ENCODE results near the gene TAF9.

Gene TAF9

DNA sequence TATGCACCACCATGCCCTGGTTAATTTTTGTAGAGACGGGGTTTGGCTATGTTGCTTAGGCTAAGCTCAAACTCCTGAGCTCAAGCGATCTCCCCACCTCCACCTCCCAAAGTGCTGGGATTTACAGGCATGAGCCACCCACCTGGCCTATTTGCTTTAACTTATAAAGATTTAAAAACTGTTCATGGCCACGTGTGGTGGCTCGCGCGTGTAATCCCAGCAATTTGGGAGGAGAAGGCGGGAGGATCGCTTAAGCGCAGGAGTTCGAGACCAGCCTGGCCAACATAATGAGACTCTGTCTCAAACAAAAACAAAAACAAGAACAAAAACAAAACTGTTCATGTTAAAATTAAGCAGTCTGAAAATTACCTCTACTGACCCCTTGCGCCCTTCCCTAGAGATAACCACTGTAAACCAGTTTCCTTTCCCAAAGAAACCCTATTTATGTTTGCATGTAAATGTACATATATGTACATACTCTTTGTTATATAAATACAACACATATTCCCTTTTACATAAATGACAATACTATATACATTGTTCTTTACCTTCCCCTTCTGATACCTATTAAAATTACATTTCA, 1.5 kb downstream of the TAF9 start:
- Histone ChIP-seq H3K79me2 (ENCODE audit: insufficient read depth, low read depth) (peaks cover 83% of the 10 kb centered on the region), H4K20me1 (ENCODE audit: insufficient read depth) (no peaks in the 10 kb centered on the region), H2AFZ (ENCODE audit: low read depth) (no peak overlapping the region), H3K4me1 (ENCODE audit: low read depth, poor library complexity, severe bottlenecking) (peaks cover 26% of the 10 kb centered on the region), H3K27me3 (ENCODE audit: insufficient read depth, low read depth) (no peaks in the 10 kb centered on the region), H3K36me3 (ENCODE audit: insufficient read depth) (peaks cover 6% of the 10 kb centered on the region; the same call in 1 of the 2 replicates), H3K4me2 (peak overlapping the region; percentile 85), H3K4me3 (IDR thresholded peaks at IDR 0.05; ENCODE audit: insufficient read depth, low read depth, low read length) (no peak overlapping the region), H3K27ac (no peak overlapping the region), H3K9ac (peak overlapping the region; percentile 98; the same call in 1 of the 2 replicates)
- TF ChIP-seq, protein P1, sequence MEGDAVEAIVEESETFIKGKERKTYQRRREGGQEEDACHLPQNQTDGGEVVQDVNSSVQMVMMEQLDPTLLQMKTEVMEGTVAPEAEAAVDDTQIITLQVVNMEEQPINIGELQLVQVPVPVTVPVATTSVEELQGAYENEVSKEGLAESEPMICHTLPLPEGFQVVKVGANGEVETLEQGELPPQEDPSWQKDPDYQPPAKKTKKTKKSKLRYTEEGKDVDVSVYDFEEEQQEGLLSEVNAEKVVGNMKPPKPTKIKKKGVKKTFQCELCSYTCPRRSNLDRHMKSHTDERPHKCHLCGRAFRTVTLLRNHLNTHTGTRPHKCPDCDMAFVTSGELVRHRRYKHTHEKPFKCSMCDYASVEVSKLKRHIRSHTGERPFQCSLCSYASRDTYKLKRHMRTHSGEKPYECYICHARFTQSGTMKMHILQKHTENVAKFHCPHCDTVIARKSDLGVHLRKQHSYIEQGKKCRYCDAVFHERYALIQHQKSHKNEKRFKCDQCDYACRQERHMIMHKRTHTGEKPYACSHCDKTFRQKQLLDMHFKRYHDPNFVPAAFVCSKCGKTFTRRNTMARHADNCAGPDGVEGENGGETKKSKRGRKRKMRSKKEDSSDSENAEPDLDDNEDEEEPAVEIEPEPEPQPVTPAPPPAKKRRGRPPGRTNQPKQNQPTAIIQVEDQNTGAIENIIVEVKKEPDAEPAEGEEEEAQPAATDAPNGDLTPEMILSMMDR (conservative IDR thresholded peaks at IDR 0.05; ENCODE audit: low read depth, low read length): no peak

DNA sequence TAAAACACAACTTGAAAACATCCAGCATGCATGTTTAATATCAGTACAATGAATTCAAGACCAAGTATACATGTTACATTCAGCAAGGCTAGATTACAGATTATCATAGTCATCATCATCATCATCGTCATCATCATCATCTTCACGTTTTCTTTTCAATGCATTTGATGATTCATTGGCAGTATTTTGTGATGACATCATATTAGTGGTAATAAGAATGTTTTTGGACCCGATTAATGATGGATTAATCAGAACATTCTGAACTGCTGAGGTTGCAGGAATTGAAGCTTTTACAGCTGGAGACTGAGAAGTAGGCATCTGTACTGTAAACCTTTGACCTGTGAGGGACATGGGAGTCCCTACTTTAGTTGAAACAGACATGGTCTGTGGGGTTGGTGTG, 4.5 kb downstream of the TAF9 start:
- H4K20me1 ChIP-seq (ENCODE audit: insufficient read depth): no peaks in the 10 kb centered on the region
- no peak overlapping the region for H3K9ac ChIP-seq
- H3K4me3 ChIP-seq (IDR thresholded peaks at IDR 0.05; ENCODE audit: insufficient read depth, low read depth, low read length): no peak overlapping the region
- H3K36me3 ChIP-seq (ENCODE audit: insufficient read depth): peaks cover 6% of the 10 kb centered on the region; the same call in 1 of the 2 replicates
- TF ChIP-seq, protein P1 (conservative IDR thresholded peaks at IDR 0.05; ENCODE audit: low read depth, low read length): no peak
- no peaks in the 10 kb centered on the region for H3K27me3 ChIP-seq (ENCODE audit: insufficient read depth, low read depth)
- peaks cover 63% of the 10 kb centered on the region for H3K79me2 ChIP-seq (ENCODE audit: insufficient read depth, low read depth)
- H3K27ac ChIP-seq: no peak overlapping the region
- peaks cover 11% of the 10 kb centered on the region for H3K4me1 ChIP-seq (ENCODE audit: low read depth, poor library complexity, severe bottlenecking)
- H2AFZ ChIP-seq (ENCODE audit: low read depth): no peak overlapping the region
- no peak overlapping the region for H3K4me2 ChIP-seq

GRCh38 chr5:69364414-69364813, 4.9 kb downstream of the TAF9 start:
- H3K27me3 ChIP-seq (ENCODE audit: insufficient read depth, low read depth): no peaks in the 10 kb centered on the region
- no peak overlapping the region for H2AFZ ChIP-seq (ENCODE audit: low read depth)
- no peak overlapping the region for H3K27ac ChIP-seq
- peaks cover 6% of the 10 kb centered on the region; the same call in 1 of the 2 replicates for H3K36me3 ChIP-seq (ENCODE audit: insufficient read depth)
- H3K4me1 ChIP-seq (ENCODE audit: low read depth, poor library complexity, severe bottlenecking): peaks cover 15% of the 10 kb centered on the region
- H3K79me2 ChIP-seq (ENCODE audit: insufficient read depth, low read depth): peaks cover 66% of the 10 kb centered on the region
- H4K20me1 ChIP-seq (ENCODE audit: insufficient read depth): no peaks in the 10 kb centered on the region
- no peak overlapping the region for H3K9ac ChIP-seq
- H3K4me2 ChIP-seq: no peak overlapping the region
- TF ChIP-seq, protein P1 (conservative IDR thresholded peaks at IDR 0.05; ENCODE audit: low read depth, low read length): 0 out of 2 replicates have a peak, but pooled peaks have one; percentile 34
- H3K4me3 ChIP-seq (IDR thresholded peaks at IDR 0.05; ENCODE audit: insufficient read depth, low read depth, low read length): no peak overlapping the region

DNA sequence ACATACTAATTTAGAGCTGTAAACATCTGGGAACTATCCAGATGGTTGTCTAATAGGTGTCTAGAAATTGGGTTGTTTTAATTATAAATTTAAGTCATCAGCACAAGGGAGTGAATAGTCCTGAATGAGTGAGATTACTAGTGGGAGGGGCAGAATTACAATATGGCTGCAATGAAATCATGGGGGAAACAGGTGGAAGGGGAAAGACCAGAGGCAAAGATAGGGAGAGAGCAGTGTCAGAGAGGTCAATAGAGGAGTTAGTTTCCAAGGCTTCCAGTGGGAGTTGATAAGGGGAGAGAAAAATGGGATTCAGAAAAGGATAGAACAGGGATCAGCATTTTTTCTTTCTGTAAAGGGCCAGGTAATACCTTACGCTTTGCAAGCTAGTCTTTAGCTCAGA, 8.9 kb downstream of the TAF9 start:
- Histone ChIP-seq H3K27me3 (ENCODE audit: insufficient read depth, low read depth) (no peaks in the 10 kb centered on the region), H2AFZ (ENCODE audit: low read depth) (no peak overlapping the region), H3K27ac (no peak overlapping the region), H3K4me3 (IDR thresholded peaks at IDR 0.05; ENCODE audit: insufficient read depth, low read depth, low read length) (no peak overlapping the region), H3K4me2 (no peak overlapping the region), H3K9ac (no peak overlapping the region), H3K79me2 (ENCODE audit: insufficient read depth, low read depth) (peaks cover 37% of the 10 kb centered on the region; the same call in 1 of the 2 replicates), H3K36me3 (ENCODE audit: insufficient read depth) (no peaks in the 10 kb centered on the region), H4K20me1 (ENCODE audit: insufficient read depth) (no peaks in the 10 kb centered on the region), H3K4me1 (ENCODE audit: low read depth, poor library complexity, severe bottlenecking) (peaks cover 34% of the 10 kb centered on the region)
- TF ChIP-seq, protein P1 (conservative IDR thresholded peaks at IDR 0.05; ENCODE audit: low read depth, low read length): no peak

Data from KMS-11 (cell line).